Erythroblast (primary cell): ENCODE data around the gene OCRL.

Experiments used
- GATA1 ChIP-seq: IDR thresholded peaks from 2 replicates; pipeline ENCODE4 v1.6.1; 2011; ENCODE audit warnings: low read depth, mild to moderate bottlenecking, control low read depth, low read length, moderate library complexity
- POLR2A ChIP-seq: IDR thresholded peaks from 2 replicates; pipeline ENCODE4 v1.6.1; 2011; ENCODE audit warnings: mild to moderate bottlenecking, low read length

DNA sequence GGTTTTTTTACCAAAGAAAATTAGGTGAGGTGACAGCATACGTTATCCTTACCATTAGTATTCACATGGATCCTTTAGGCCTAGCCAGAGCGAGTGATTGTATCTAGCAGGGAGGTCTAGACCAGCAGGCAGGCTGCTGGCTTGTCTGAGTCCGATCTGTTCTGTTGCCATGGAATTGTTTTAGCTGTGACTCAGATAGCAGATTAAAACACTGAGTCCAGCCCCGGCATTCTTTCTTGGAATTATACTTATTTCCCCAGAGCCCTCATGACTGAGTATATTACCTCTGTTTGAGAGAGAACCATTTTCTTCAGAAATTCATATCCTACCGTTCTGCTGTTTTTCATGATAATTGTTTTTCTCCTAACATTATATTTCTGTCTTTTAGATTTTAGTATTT, 37.4 kb downstream of the OCRL start:
- TF ChIP-seq POLR2A (no peak), GATA1 (no peak)
